ENCODE results near the gene GLT1D1. TPM values are rescaled to one million over a fixed set of nuclear protein-coding genes. Genes with fewer than 3 reads are reported as not detected.

The GLT1D1 gene
- total and polyA plus RNA-seq, 2 of the 8 experiments (the other 6 are each of a cell fraction or from before 2014, with no cell fraction given), result 1.5 to 3.6 TPM

DNA sequence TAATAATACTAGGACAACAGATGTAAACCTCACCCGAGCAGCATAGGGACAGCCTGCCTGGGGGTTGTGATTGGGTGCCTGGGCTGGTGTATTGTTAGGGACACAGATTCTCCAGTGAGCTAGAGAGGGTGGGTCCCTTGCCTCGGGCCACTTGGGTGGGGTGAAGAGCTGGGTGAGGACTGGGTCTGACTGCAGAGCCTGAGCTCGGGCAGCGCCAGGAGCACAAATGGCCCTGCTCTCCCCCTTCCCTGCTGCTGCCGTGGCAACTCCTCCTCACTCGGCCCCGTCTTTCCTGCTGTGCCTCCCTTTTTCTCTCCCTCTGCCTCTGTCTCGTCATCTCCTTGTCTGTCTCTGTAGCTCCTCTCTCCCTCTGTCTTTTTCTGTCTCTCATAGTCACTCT, 115.4 kb downstream of the GLT1D1 start:
- Histone ChIP-seq H3K4ac (replicated peaks; ENCODE audit: insufficient read length, low read depth, low read length) (no peak overlapping the region), H3K36me3 (ENCODE audit: control insufficient read depth in 2 of 4, insufficient read depth in 4 of 4, low read length in 3 of 4) (no peaks in the 10 kb centered on the region), H3K27ac (ENCODE audit: low read depth, low read length) (no peak overlapping the region), H4K91ac (replicated peaks; ENCODE audit: insufficient read length, low read length) (peak overlapping the region; percentile 56), H3K4me3 (ENCODE audit: extremely low read depth in 1 of 4, insufficient read depth in 2 of 4, low read depth in 3 of 4, low read length in 4 of 4) (0 out of 8 replicates have a peak overlapping the region, but pooled peaks of 1 of the 4 experiments have one; percentile 53), H2BK12ac (ENCODE audit: low read depth, low read length) (peak overlapping the region; percentile 68; the same call in 1 of the 2 replicates), H3K4me1 (replicated peaks in 1 of 4; ENCODE audit: control insufficient read depth in 3 of 4, insufficient read depth in 4 of 4, low read length in 3 of 4) (peaks cover 4 to 32% (median 17%) of the 10 kb centered on the region in 4 experiments), H3K18ac (ENCODE audit: extremely low read depth, low read length) (peak overlapping the region; percentile 32; the same call in 1 of the 2 replicates), H2BK5ac (ENCODE audit: low read depth, low read length) (no peak overlapping the region), H4K8ac (ENCODE audit: extremely low read depth, insufficient read depth, low read length) (no peak overlapping the region), H3K56ac (replicated peaks; ENCODE audit: insufficient read length, low read depth, low read length) (no peak overlapping the region), H3K14ac (ENCODE audit: insufficient read length) (no peak overlapping the region), H3K23ac (ENCODE audit: insufficient read length) (no peak overlapping the region), H2AK5ac (ENCODE audit: low read depth, low read length) (no peak overlapping the region), H3K27me3 (replicated peaks in 1 of 4; ENCODE audit: control insufficient read depth in 3 of 4, extremely low read depth in 1 of 4, insufficient read depth in 3 of 4, low read length in 3 of 4) (peaks cover 0 to 17% (median 10%) of the 10 kb centered on the region in 4 experiments; a peak in 6 of 7 replicates), H3K4me2 (ENCODE audit: insufficient read depth in 1 of 2, low read depth in 2 of 2, low read length in 2 of 2) (peak overlapping the region; percentile 45 to 71), H2BK15ac (ENCODE audit: low read length) (no peak overlapping the region; the same call in 1 of the 2 replicates), H3K9me3 (ENCODE audit: insufficient read depth in 2 of 2, low read depth in 1 of 2, low read length in 1 of 2) (peaks cover 0 to 6% of the 10 kb centered on the region in 2 experiments; a peak in 1 of 4 replicates), H2BK20ac (ENCODE audit: low read length) (peak overlapping the region; percentile 72; the same call in 1 of the 2 replicates), H3K9ac (replicated peaks in 1 of 4; ENCODE audit: extremely low read depth in 1 of 4, low read depth in 3 of 4, low read length in 3 of 4) (no peak overlapping the region), H4K5ac (ENCODE audit: insufficient read length, low read depth, low read length) (no peak overlapping the region), H4K20me1 (replicated peaks in 1 of 2; ENCODE audit: control insufficient read depth in 1 of 2, insufficient read depth in 2 of 2, low read length in 2 of 2) (no peaks in the 10 kb centered on the region), H3K79me1 (ENCODE audit: low read depth, low read length) (no peaks in the 10 kb centered on the region), H2BK120ac (replicated peaks; ENCODE audit: low read depth, low read length) (no peak overlapping the region), H2AFZ (ENCODE audit: low read length) (peak overlapping the region; percentile 27; the same call in 1 of the 2 replicates), H3K23me2 (ENCODE audit: low read depth, low read length) (peaks cover 6% of the 10 kb centered on the region; the same call in 1 of the 2 replicates), H3K79me2 (ENCODE audit: control insufficient read depth in 1 of 2, insufficient read depth in 2 of 2, low read length in 2 of 2) (no peaks in the 10 kb centered on the region)
- CTCF ChIA-PET (ENCODE audit: partially characterized antibody), result interaction anchor here (0.6 to 4.7 kb wide), 35 partner anchors 9 to 1063 kb away, joined by 3 to 20 read pairs (median 4); no protein-coding TSS in a partner anchor
- no peak for FAIRE-seq
- no peak for DNase-seq (ENCODE audit: low read depth in 1 of 2, low spot score in 2 of 2)
- POLR2A ChIA-PET (ENCODE audit: partially characterized antibody), result interaction anchor here (2.5 kb wide), 1 partner anchor 13 kb away, joined by 9 read pairs; no protein-coding TSS in a partner anchor
- WGBS, 2 experiments (ENCODE audit: extremely low coverage in 1 of 2, insufficient coverage in 1 of 2, insufficient read length in 1 of 2, insufficient replicate concordance in 2 of 2, low coverage in 1 of 2, low lambda C conversion rate in 2 of 2, missing lambda C conversion rate in 1 of 2), result 65% methylated on average over 8 of the region's 8 CpGs; no CpG with 5 or more reads in 1 of the 2 experiments
- no peak for TF ChIP-seq SIX5 (IDR thresholded peaks at IDR 0.05; ENCODE audit: low read depth, low read length)
- TF ChIP-seq POLR2AphosphoS5 (IDR thresholded peaks at IDR 0.05; ENCODE audit: low read depth, low read length), result no peak
- no peak for TF ChIP-seq FOSL1 (IDR thresholded peaks at IDR 0.05; ENCODE audit: insufficient read depth, low read depth, low read length)
- no peak for TF ChIP-seq CBX5 (IDR thresholded peaks at IDR 0.05; ENCODE audit: low read depth, low read length)
- no peak for TF ChIP-seq KDM5A (IDR thresholded peaks at IDR 0.05; ENCODE audit: low read length)
- TF ChIP-seq TAF1 (IDR thresholded peaks at IDR 0.05; ENCODE audit: low read depth, low read length), result no peak
- TF ChIP-seq TAF7 (optimal IDR thresholded peaks at IDR 0.05; ENCODE audit: borderline replicate concordance, low read depth, low read length), result no peak
- no peak for TF ChIP-seq BCL11A (IDR thresholded peaks at IDR 0.05; ENCODE audit: low read depth in 2 of 2, low read length in 2 of 2)
- TF ChIP-seq SP1 (IDR thresholded peaks at IDR 0.05; ENCODE audit: low read depth, low read length), result no peak
- TF ChIP-seq EGR1 (IDR thresholded peaks at IDR 0.05; ENCODE audit: borderline replicate concordance, low read depth, low read length), result no peak
- TF ChIP-seq EP300 (IDR thresholded peaks at IDR 0.05; ENCODE audit: borderline replicate concordance in 1 of 2, low read depth in 2 of 2, low read length in 2 of 2), result no peak
- TF ChIP-seq JUN (IDR thresholded peaks at IDR 0.05; ENCODE audit: low read depth, low read length), result no peak
- no peak for TF ChIP-seq ASH2L (IDR thresholded peaks at IDR 0.05; ENCODE audit: low read length)
- TF ChIP-seq ATF3 (IDR thresholded peaks at IDR 0.05; ENCODE audit: insufficient read depth, low read depth, low read length), result no peak

Data from H1 (cell line).